Thyroid gland (tissue), 4 donors: ENCODE measurements around the gene FRAS1.

Experiments used
- CTCF ChIP-seq, 6 experiments: fragments of 200-600 bp in 3 of 6; fragments of 450-650 bp in 3 of 6; sonication (generic) in 3 of 6; IDR thresholded peaks; one replicate each; pipeline ENCODE4 v1.5.1; 2016 to 2019; ENCODE audit warnings: antibody characterized with exemption in 6 of 6, mild to moderate bottlenecking in 2 of 6, inconsistent platforms in 1 of 6, moderate library complexity in 1 of 6
- POLR2A ChIP-seq, 2 donors: fragments of 450-650 bp; IDR thresholded peaks; one replicate each; pipeline ENCODE4 v1.6.1; 2017; ENCODE audit warnings: antibody characterized with exemption in 2 of 2, mild to moderate bottlenecking in 2 of 2, moderate library complexity in 1 of 2

- TF ChIP-seq CTCF (IDR thresholded peaks at IDR 0.05) (no peak), POLR2A (IDR thresholded peaks at IDR 0.05) (no peak)
Measured at GRCh38 chr4:78078101-78078500, 21.0 kb downstream of the FRAS1 start.
